Adrenal gland (tissue), 12 donors: ENCODE measurements around the gene ANKS1B. TPM values are rescaled to one million over a fixed set of nuclear protein-coding genes. Genes with fewer than 3 reads are reported as not detected.

Experiments used
- DNase-seq, 7 donors: peaks; one replicate each; pipeline ENCODE4 v3.0.0-alpha.2; 2019 to 2020
- H3K27ac ChIP-seq, 5 donors: fragments of 200-600 bp; sonication (generic) in 4 of 5; 1 replicate in 3 of 5; 2 replicates in 2 of 5; pipeline versions ENCODE4 v1.5.1 to v1.8.0; 2016 to 2020; ENCODE audit warnings: mild to moderate bottlenecking in 1 of 5
- H3K27me3 ChIP-seq: fragments of 200-600 bp; 2 replicates; pipeline ENCODE4 v1.8.0; 2021
- H3K36me3 ChIP-seq, 2 donors: fragments of 200-600 bp; replicated peaks in 1 of 2; 1 replicate in 1 of 2; 2 replicates in 1 of 2; pipeline versions ENCODE4 v1.5.1 to v1.8.0; 2018 to 2022
- H3K4me1 ChIP-seq, 2 donors: fragments of 200-600 bp; replicated peaks in 1 of 2; 1 replicate in 1 of 2; 2 replicates in 1 of 2; pipeline versions ENCODE4 v1.5.1 to v1.8.0; 2018 to 2021
- H3K4me3 ChIP-seq, 4 donors: fragments of 200-600 bp; sonication (generic) in 3 of 4; one replicate each; pipeline ENCODE4 v1.5.1; 2016 to 2018
- H3K9me3 ChIP-seq, 3 donors: fragments of 200-600 bp; sonication (generic) in 1 of 3; replicated peaks in 1 of 3; 1 replicate in 2 of 3; 2 replicates in 1 of 3; pipeline versions ENCODE4 v1.5.1 to v1.8.0; 2016 to 2021
- POLR2A ChIP-seq, 2 donors: fragments of 450-650 bp; IDR thresholded peaks; one replicate each; pipeline ENCODE4 v1.6.1; 2017; ENCODE audit warnings: antibody characterized with exemption in 2 of 2, mild to moderate bottlenecking in 2 of 2, moderate library complexity in 1 of 2
- WGBS, 4 donors: extraction: QIAGEN DNeasy Blood & Tissue Kit in 2 of 4; methylation state at CpG; one replicate each; pipeline versions ENCODE4 v1.1.5 to v1.1.7; 2013 to 2017; 5-methylcytosine and 5-hydroxymethylcytosine counted together
- intact Hi-C, 2 donors: fragments of 100-400 bp; cut with DNase I; formaldehyde crosslinking; loops; one replicate each; pipeline versions ENCODE4 v1.14.1 to v1.15.0; 2022 to 2023
- polyA plus RNA-seq, 3 donors: library from polyadenylated mRNA; stranded (reverse); fragments of 200-250 nt in 2 of 3; fragments of 350-450 nt in 1 of 3; fragmentation: Illumina TruSeq in 1 of 3; extraction: RNeasy Lipid Tissue Mini Kit (QIAGEN cat#74804) in 1 of 3; gene quantifications; one replicate each; pipeline ENCODE4 v1.2.3, GENCODE V29; 2013 to 2014
- total RNA-seq, 9 donors: library from RNA; depleted of rRNA in 4 of 9; stranded (reverse); fragments of >200 nt in 4 of 9; fragments of 120-200 nt in 1 of 9; fragmentation: NEBNext Ultra II Directional in 1 of 9; extraction: Animal tissue kit (Norgen Biotek cat#: 25700) in 1 of 9; gene quantifications; one replicate each; pipeline versions ENCODE4 v1.1.0 to v1.2.4, GENCODE V29; 2013 to 2023
- TF ChIP-seq, protein P1 (sequence below), 6 experiments: fragments of 450-650 bp in 4 of 6; fragments of 200-600 bp in 2 of 6; sonication (generic) in 1 of 6; IDR thresholded peaks; 1 replicate in 5 of 6; 2 replicates in 1 of 6; pipeline versions ENCODE4 v1.5.1 to v1.8.0; 2016 to 2021; ENCODE audit warnings: antibody characterized with exemption in 6 of 6, mild to moderate bottlenecking in 2 of 6, moderate library complexity in 1 of 6
- donor health status: healthy with polysubstance abuse.
- donor health status: Bipolar disorder and iron deficiency.
- donor health status: DM: yes; HTN: yes; CAD: no.
- donor health status: DM: no; HTN: no; CAD: no.
- donor health status: DM: no; HTN: no; CAD: no.
- donor health status: DM: yes; HTN: yes; CAD: no.

The ANKS1B gene
- total and polyA plus RNA-seq, 12 donors = 1.3 to 28.1 (median 8.0) TPM

DNA sequence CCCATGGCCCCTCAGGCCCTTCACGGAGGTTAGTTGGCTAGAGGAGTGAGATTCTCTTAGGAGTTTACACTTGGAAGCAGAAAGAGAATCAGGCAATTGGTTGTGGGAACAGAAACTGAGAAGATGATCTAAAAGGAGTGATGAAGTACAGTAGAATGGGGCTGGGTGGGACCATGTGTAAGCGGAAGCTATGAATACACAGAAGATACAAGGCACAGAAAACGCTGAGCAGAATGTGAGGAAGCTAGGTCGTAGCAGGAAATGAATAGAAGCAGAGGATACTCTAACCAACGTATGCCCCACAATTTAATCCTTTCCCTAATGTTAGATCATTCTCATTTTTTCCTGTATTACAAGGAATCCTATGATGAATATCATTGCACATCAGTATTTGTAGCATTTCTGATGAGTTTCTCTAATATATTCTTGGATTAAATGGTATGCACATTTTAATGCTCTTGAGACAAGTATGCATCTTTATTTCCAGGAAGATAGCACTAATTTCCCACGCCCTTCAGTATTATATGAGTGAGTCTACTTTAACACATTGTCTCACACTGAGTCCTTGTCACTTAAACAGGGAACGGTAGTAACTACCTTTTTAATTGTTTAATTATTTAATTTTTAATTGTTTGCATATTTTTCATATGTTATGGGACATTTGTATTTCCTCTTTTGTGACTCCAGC lies 1066.4 kb downstream of the ANKS1B start:
- TF ChIP-seq, protein P1, sequence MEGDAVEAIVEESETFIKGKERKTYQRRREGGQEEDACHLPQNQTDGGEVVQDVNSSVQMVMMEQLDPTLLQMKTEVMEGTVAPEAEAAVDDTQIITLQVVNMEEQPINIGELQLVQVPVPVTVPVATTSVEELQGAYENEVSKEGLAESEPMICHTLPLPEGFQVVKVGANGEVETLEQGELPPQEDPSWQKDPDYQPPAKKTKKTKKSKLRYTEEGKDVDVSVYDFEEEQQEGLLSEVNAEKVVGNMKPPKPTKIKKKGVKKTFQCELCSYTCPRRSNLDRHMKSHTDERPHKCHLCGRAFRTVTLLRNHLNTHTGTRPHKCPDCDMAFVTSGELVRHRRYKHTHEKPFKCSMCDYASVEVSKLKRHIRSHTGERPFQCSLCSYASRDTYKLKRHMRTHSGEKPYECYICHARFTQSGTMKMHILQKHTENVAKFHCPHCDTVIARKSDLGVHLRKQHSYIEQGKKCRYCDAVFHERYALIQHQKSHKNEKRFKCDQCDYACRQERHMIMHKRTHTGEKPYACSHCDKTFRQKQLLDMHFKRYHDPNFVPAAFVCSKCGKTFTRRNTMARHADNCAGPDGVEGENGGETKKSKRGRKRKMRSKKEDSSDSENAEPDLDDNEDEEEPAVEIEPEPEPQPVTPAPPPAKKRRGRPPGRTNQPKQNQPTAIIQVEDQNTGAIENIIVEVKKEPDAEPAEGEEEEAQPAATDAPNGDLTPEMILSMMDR (IDR thresholded peaks at IDR 0.05) = no peak
- no peak for TF ChIP-seq POLR2A (IDR thresholded peaks at IDR 0.05)
- H3K36me3 ChIP-seq = no peaks in the 10 kb centered on the region
- H3K4me3 ChIP-seq = no peak overlapping the region
- no peaks in the 10 kb centered on the region for H3K9me3 ChIP-seq
- no peaks in the 10 kb centered on the region for H3K27me3 ChIP-seq
- intact Hi-C loops = no loop called here
- DNase-seq = no peak
- H3K27ac ChIP-seq = no peak overlapping the region
- 81 to 89% (median 86%) methylated on average over 7 of the region's 7 CpGs for WGBS, 4 donors
- no peaks in the 10 kb centered on the region for H3K4me1 ChIP-seq

- no peaks in the 10 kb centered on the region for H3K27me3 ChIP-seq
- H3K4me1 ChIP-seq = no peaks in the 10 kb centered on the region
- H3K27ac ChIP-seq = no peak overlapping the region
- DNase-seq = no peak
- no peaks in the 10 kb centered on the region for H3K9me3 ChIP-seq
- WGBS, 4 donors = 70 to 80% (median 75%) methylated on average over 5 of the region's 5 CpGs
- H3K4me3 ChIP-seq = no peak overlapping the region
- H3K36me3 ChIP-seq = no peaks in the 10 kb centered on the region
- intact Hi-C loops = no loop called here
- no peak for TF ChIP-seq POLR2A (IDR thresholded peaks at IDR 0.05)
- TF ChIP-seq, protein P1 (IDR thresholded peaks at IDR 0.05) = no peak
These were observed 1068.6 kb downstream of the ANKS1B start for GRCh38 chr12:98916106-98916505.

- no peaks in the 10 kb centered on the region for H3K36me3 ChIP-seq
- TF ChIP-seq POLR2A (IDR thresholded peaks at IDR 0.05) = no peak
- TF ChIP-seq, protein P1 (IDR thresholded peaks at IDR 0.05) = no peak
- H3K27me3 ChIP-seq = no peaks in the 10 kb centered on the region
- no peaks in the 10 kb centered on the region for H3K9me3 ChIP-seq
- no peaks in the 10 kb centered on the region for H3K4me1 ChIP-seq
- 34 to 44% (median 36%) methylated on average over 4 of the region's 4 CpGs for WGBS, 4 donors
- no peak for DNase-seq
- no peak overlapping the region for H3K4me3 ChIP-seq
- no peak overlapping the region for H3K27ac ChIP-seq
- intact Hi-C loops = no loop called here
These were observed 1072.2 kb downstream of the ANKS1B start for GRCh38 chr12:98912401-98912974.

GRCh38 chr12:98911396-98911795 lies 1073.3 kb downstream of the ANKS1B start:
- no peaks in the 10 kb centered on the region for H3K4me1 ChIP-seq
- TF ChIP-seq, protein P1 (IDR thresholded peaks at IDR 0.05) = no peak
- TF ChIP-seq POLR2A (IDR thresholded peaks at IDR 0.05) = no peak
- no peaks in the 10 kb centered on the region for H3K27me3 ChIP-seq
- intact Hi-C loops = no loop called here
- H3K36me3 ChIP-seq = no peaks in the 10 kb centered on the region
- no peak overlapping the region for H3K27ac ChIP-seq
- no peak for DNase-seq
- H3K9me3 ChIP-seq = no peaks in the 10 kb centered on the region
- WGBS, 4 donors = 29 to 51% (median 36%) methylated on average over 2 of the region's 2 CpGs
- no peak overlapping the region for H3K4me3 ChIP-seq
